Superior temporal gyrus (tissue), 1 donor: ENCODE data around the gene FRMD8.

Experiments used
- DNase-seq: peaks from one replicate; pipeline ENCODE4 v3.0.0-alpha.2; 2016; ENCODE audit errors: extremely low spot score

Gene FRMD8

GRCh38 chr11:65454696-65455456, 68.4 kb downstream of the FRMD8 start:
- peak; percentile 89 for DNase-seq

DNA sequence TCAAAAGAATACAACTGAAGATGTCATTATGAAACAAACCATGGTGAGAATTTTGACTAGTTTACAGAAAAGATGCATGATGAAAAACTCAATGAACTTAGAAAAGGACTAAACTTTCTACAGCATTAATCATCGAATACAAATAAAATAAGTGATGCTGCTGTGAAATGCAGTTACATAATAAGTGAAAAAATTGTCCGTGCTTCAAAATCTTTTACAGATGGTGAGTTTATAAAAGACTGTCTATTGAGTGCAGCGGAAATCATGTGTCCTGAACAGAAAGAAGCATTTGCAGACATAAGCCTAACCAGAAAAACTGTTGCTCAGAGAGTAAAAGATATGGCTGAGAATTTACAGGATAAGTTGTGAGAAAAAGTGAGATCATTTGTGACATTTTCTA, 70.0 kb downstream of the FRMD8 start:
- peak; percentile 58 for DNase-seq

DNA sequence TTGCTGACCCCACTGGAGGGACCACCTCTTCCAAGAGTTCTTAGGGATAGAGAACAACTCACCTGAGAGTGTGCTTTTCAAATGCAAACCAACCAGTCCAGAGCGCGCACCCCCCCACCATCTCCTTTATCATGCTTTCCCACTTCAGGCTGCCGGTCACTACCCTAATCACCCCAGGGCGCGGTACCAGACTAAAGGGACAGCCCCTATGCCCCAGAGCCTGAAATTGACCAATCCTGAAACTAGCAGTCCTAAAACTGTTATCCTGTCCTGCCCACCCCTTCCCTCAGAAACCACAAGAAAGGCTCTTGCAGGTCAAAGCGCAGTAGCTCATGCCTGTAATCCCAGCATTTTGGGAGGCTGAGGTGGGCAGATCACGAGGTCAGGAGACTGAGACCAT, 73.1 kb downstream of the FRMD8 start:
- DNase-seq, result no peak
